Thyroid gland (tissue), 4 donors: ENCODE results near the gene HPN. TPM values are rescaled to one million over a fixed set of nuclear protein-coding genes. Genes with fewer than 3 reads are reported as not detected.

Source experiments
- DNase-seq, 2 donors: peaks; one replicate each; pipeline ENCODE4 v3.0.0-alpha.2; 2019
- H3K27ac ChIP-seq, 3 donors: fragments of 200-600 bp; sonication (generic); 1 replicate in 2 of 3; 2 replicates in 1 of 3; pipeline ENCODE4 v1.5.1; 2016 to 2019; ENCODE audit warnings: mild to moderate bottlenecking in 1 of 3, moderate library complexity in 1 of 3
- H3K27me3 ChIP-seq: fragments of 200-600 bp; sonication (generic); one replicate; pipeline ENCODE4 v1.5.1; 2019
- H3K36me3 ChIP-seq, 2 donors: fragments of 200-600 bp; sonication (generic); one replicate each; pipeline ENCODE4 v1.5.1; 2016 to 2019
- H3K4me1 ChIP-seq, 2 donors: fragments of 200-600 bp; sonication (generic); one replicate each; pipeline ENCODE4 v1.5.1; 2017 to 2019
- H3K4me3 ChIP-seq, 3 donors: fragments of 200-600 bp; sonication (generic); replicated peaks in 1 of 3; 1 replicate in 2 of 3; 2 replicates in 1 of 3; pipeline ENCODE4 v1.5.1; 2016; ENCODE audit warnings: mild to moderate bottlenecking in 1 of 3
- H3K9me3 ChIP-seq: fragments of 200-600 bp; sonication (generic); one replicate; pipeline ENCODE4 v1.5.1; 2017
- CTCF ChIP-seq, 6 experiments: fragments of 200-600 bp in 3 of 6; fragments of 450-650 bp in 3 of 6; sonication (generic) in 3 of 6; IDR thresholded peaks; one replicate each; pipeline ENCODE4 v1.5.1; 2016 to 2019; ENCODE audit warnings: antibody characterized with exemption in 6 of 6, mild to moderate bottlenecking in 2 of 6, inconsistent platforms in 1 of 6, moderate library complexity in 1 of 6
- POLR2A ChIP-seq, 2 donors: fragments of 450-650 bp; IDR thresholded peaks; one replicate each; pipeline ENCODE4 v1.6.1; 2017; ENCODE audit warnings: antibody characterized with exemption in 2 of 2, mild to moderate bottlenecking in 2 of 2, moderate library complexity in 1 of 2
- WGBS, 2 donors: methylation state at CpG; one replicate each; pipeline ENCODE4 v1.1.5; 2017; 5-methylcytosine and 5-hydroxymethylcytosine counted together
- intact Hi-C: fragments of 100-400 bp; cut with DNase I; formaldehyde crosslinking; loops from one replicate; pipeline ENCODE4 v1.15.1; 2023
- total RNA-seq, 4 donors: library from RNA; depleted of rRNA; stranded (reverse); fragments of >200 nt; gene quantifications; one replicate each; pipeline ENCODE4 v1.2.3, GENCODE V29; 2016

The HPN gene
- total RNA-seq, 4 donors from 2014 or later, result 16.3 to 19.3 (median 17.9) TPM

- Histone ChIP-seq H3K27ac (no peak overlapping the region), H3K4me1 (no peaks in the 10 kb centered on the region), H3K36me3 (no peaks in the 10 kb centered on the region), H3K4me3 (no peak overlapping the region), H3K27me3 (no peaks in the 10 kb centered on the region), H3K9me3 (no peaks in the 10 kb centered on the region)
- DNase-seq, result peak; percentile 72 to 81
- TF ChIP-seq CTCF (IDR thresholded peaks at IDR 0.05) (peak; percentile 58 to 83 (median 63)), POLR2A (IDR thresholded peaks at IDR 0.05) (no peak)
- intact Hi-C loops, result no loop called here
- WGBS, 2 donors, result 24 to 27% methylated on average over 13 to 14 of the region's 14 CpGs
Observed at GRCh38 chr19:35066691-35067563, 25.4 kb downstream of the HPN start.

GRCh38 chr19:35068941-35069634 is 27.6 kb downstream of the HPN start:
- no peaks in the 10 kb centered on the region for H3K9me3 ChIP-seq
- H3K27ac ChIP-seq, result no peak overlapping the region
- no peak for DNase-seq
- WGBS, 2 donors, result 80 to 85% methylated on average over 10 of the region's 10 CpGs
- H3K36me3 ChIP-seq, result no peaks in the 10 kb centered on the region
- TF ChIP-seq POLR2A (IDR thresholded peaks at IDR 0.05) (no peak), CTCF (IDR thresholded peaks at IDR 0.05) (no peak)
- no peak overlapping the region for H3K4me3 ChIP-seq
- no peaks in the 10 kb centered on the region for H3K4me1 ChIP-seq
- no peaks in the 10 kb centered on the region for H3K27me3 ChIP-seq
- intact Hi-C loops, result no loop called here

- no peaks in the 10 kb centered on the region for H3K4me1 ChIP-seq
- TF ChIP-seq POLR2A (IDR thresholded peaks at IDR 0.05) (no peak), CTCF (IDR thresholded peaks at IDR 0.05) (no peak)
- no peaks in the 10 kb centered on the region for H3K27me3 ChIP-seq
- H3K9me3 ChIP-seq, result no peaks in the 10 kb centered on the region
- no peaks in the 10 kb centered on the region for H3K36me3 ChIP-seq
- intact Hi-C loops, result no loop called here
- WGBS, 2 donors, result 83 to 94% methylated on average over 1 of the region's 1 CpG
- H3K27ac ChIP-seq, result no peak overlapping the region
- H3K4me3 ChIP-seq, result no peak overlapping the region
- DNase-seq, result no peak
Observed at GRCh38 chr19:35069696-35070095, 28.2 kb downstream of the HPN start.

GRCh38 chr19:35070471-35070870 is 28.9 kb downstream of the HPN start:
- H3K4me1 ChIP-seq, result no peaks in the 10 kb centered on the region
- H3K4me3 ChIP-seq, result no peak overlapping the region
- 93 to 100% methylated on average over 3 of the region's 3 CpGs for WGBS, 2 donors
- H3K27ac ChIP-seq, result no peak overlapping the region
- no peaks in the 10 kb centered on the region for H3K36me3 ChIP-seq
- no peaks in the 10 kb centered on the region for H3K27me3 ChIP-seq
- H3K9me3 ChIP-seq, result no peaks in the 10 kb centered on the region
- intact Hi-C loops, result no loop called here
- TF ChIP-seq POLR2A (IDR thresholded peaks at IDR 0.05), result no peak
- no peak for TF ChIP-seq CTCF (IDR thresholded peaks at IDR 0.05)
- no peak for DNase-seq

GRCh38 chr19:35073516-35073915 is 32.0 kb downstream of the HPN start:
- Histone ChIP-seq H3K36me3 (no peaks in the 10 kb centered on the region), H3K4me1 (no peaks in the 10 kb centered on the region), H3K4me3 (no peak overlapping the region), H3K9me3 (no peaks in the 10 kb centered on the region), H3K27me3 (no peaks in the 10 kb centered on the region), H3K27ac (no peak overlapping the region)
- WGBS, 2 donors, result 76 to 87% methylated on average over 8 to 10 of the region's 10 CpGs
- no peak for DNase-seq
- intact Hi-C loops, result no loop called here
- TF ChIP-seq POLR2A (IDR thresholded peaks at IDR 0.05) (no peak), CTCF (IDR thresholded peaks at IDR 0.05) (no peak)
